NCI-H187 treated with DMSO at 0.1 percent for 48 hours (cell line): ENCODE measurements around the gene CALML6.
"Not testable (repeated sequence)": the region's sequence is repeated elsewhere in the genome, so short reads cannot be mapped to it uniquely, and the experiment has no call there.

Experiments used
- DNase-seq: peaks from one replicate; lab custom pipeline; 2025; lab: John Stamatoyannopoulos, UW

Gene CALML6, protein sequence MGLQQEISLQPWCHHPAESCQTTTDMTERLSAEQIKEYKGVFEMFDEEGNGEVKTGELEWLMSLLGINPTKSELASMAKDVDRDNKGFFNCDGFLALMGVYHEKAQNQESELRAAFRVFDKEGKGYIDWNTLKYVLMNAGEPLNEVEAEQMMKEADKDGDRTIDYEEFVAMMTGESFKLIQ

DNA sequence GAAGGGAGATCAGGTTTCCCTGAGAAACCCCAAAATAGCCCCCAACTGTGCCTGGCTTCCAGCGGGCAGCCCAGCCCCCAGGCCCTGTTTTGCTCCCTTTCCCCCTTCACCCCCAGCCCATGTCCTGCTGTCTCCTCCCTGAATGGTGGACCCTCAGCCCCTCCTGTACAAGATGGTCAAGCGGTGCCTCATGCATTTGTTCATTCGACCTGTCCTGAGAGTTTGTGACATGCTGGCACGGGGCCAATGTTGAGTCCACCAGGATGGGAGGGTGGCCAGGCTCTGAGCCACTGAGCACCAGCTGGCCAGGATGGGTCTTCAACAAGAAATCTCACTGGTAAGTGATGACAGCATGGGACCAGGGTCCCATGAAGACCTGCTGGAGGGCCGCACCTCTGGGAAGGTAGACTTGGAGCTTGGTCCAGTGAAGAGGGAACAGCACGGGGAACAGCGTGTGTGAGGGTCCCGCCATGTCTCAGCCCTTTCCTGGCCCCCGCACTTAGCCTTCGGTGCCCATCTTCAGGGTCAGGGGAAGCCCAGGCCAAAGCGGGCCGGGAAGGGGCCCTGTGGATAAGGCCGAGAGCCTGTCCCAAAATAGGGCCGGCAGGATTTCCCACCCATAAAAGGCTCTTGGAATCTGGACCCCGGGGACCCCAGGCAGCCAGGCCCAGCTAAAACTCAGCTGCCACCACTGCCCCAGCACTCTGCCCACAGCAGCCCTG lies at the start of gene CALML6:
Gene CALML6 (plus strand): TSS at position 290 of the 722 bp plus-strand sequence. CDS start 21 bp downstream, at position 311.
- no peak for DNase-seq

DNA sequence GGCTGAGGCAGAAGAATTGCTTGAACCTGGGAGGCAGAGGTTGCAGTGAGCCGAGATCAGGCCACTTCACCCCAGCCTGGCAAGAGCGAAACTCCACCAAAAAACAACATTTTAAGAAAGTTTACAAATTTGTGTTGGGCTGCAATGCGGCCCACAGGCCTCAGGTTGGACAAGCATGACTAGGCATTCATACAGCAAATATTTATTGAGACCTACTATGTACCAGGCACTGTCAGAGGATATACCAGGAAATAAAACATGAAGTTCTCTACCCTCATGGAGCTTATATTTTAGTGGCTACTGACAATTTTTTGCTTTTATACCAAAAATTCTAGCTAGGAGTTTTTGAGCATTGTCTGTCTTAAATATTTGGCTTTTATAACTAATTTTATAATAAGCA lies 47.9 kb upstream of the CALML6 start:
- no peak for DNase-seq

DNA sequence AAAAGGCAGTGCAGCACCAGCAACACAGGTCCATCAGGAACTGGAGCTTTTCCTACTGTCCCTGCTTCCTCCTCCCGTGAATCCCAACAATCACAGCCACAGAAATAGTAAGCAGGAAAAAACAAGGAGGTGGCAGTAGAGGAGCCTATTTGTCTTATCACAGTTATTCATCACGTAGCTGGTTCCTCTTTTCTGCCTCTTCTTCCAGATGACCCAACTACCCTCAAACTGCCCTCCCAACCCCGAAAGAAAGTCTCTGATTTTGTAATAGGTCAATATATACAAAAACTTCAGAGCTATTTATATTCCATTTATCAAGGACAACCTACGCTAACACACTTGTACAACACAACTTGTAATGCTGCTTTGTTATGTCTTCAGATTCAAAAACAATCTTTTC lies 45.6 kb upstream of the CALML6 start:
- no peak for DNase-seq

DNA sequence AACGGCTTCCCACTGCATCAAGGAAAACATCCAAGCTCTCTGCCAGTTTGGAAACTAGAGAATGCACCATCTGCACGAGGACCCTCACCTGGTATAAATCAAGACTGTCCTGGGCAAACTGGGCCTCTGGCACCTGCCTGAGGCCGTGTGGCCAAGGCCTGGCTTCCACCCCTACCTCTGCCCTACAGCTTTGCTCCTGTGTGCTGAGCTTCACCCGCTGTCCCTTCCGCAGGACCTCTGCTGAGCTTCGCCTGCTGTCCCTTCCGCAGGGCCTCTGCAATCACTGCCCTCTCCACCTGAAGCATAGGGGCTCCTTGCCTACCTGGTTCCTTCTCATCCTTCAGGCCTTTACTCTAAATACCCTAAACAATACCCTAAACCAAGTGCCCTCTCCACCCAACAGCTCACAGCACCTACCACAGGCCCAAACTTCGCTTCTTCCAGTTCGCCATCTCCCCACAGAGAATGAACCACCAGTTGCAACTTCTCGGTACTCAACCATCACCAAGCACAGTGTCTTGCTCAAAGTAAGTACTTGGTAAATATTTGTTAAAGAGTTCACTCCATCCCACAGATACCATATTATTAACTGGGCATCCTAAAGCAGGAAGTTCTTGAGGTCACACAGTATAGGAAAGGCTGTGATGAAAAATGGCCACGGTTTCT lies 42.6 kb upstream of the CALML6 start:
- no peak for DNase-seq

DNA sequence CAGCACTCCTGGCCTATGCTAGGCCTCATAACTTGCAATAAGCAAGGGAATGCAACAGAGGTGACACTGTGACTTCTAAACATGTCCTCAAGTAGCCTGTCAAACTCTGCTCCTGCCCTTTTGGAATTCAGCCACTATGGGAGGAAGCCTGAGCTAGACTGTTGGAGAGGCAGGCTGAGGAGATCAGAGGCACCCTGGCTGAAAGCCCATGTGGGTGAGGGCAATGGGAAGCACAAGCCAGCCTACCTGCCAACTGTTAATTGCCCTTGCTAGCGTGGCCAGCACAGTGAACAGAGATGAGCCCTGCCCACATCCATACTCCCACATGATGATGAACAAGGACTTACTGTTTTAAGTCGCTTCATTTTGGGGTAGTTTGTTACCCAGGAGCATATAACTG lies 41.9 kb upstream of the CALML6 start:
- no peak for DNase-seq

DNA sequence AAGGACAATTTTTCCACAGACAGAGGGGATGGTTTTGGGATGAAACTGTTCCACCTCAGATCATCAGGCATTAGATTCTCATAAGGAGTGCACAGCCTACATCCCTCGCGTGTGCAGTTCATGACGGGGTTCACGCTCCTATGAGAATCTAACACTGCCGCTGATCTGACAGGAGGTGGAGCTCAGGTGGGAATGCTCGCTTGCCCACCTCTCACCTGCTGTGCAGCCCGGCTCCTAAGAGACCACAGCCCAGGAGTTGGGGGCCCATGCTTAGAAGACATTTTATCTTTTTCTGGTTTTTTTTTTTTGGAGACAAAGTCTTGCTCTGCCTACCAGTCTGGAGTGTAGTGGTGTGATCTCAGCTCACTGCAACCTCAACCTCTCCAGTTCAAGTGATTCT lies 40.2 kb upstream of the CALML6 start:
- no peak for DNase-seq

DNA sequence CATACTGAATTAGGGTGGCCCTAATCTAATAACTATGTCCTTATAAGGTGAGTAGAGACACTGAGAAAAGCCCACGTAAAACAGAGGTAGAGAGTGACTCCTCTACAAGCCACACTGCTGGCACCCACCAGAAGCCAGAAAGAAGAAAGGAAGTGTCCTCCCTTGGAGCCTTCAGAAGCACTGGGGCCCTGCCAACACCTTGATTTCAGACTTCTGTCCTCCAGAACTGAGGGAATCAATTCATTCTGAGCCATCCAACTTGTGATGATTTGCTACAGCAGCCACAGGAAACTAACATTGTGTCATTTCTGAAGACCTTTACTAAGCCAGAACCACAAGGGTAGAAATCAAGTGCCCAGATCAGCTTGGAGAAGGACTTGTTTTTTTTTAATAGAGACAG lies 39.1 kb upstream of the CALML6 start:
- DNase-seq, result no peak

DNA sequence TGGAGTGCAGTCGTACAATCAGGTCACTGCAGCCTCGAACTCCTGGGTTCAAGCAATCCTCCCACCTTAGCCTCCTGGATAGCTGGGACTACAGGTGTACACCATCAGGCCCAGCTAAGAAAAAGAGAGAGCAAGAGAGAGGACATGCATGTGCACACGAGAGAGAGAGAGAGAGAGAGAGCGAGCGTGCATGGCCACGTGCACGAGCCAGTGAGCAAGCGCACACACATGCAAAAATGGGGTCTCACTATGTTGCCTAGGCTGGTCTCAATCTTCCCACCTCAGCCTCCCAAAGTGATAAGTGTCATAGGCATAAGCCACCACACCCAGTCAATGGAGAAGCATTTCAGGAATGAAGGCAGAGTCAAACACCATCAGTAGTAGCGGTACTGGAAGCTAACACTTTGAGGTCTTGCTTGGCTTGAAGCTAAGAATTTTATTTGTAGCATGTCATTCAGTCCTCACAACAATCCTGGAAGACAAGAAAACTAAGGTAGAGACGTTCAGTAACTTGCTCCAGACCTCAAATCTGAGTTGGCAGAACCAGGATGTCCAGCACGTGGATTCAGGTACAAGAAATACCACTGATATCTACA lies 38.6 kb upstream of the CALML6 start:
- DNase-seq, result no peak

DNA sequence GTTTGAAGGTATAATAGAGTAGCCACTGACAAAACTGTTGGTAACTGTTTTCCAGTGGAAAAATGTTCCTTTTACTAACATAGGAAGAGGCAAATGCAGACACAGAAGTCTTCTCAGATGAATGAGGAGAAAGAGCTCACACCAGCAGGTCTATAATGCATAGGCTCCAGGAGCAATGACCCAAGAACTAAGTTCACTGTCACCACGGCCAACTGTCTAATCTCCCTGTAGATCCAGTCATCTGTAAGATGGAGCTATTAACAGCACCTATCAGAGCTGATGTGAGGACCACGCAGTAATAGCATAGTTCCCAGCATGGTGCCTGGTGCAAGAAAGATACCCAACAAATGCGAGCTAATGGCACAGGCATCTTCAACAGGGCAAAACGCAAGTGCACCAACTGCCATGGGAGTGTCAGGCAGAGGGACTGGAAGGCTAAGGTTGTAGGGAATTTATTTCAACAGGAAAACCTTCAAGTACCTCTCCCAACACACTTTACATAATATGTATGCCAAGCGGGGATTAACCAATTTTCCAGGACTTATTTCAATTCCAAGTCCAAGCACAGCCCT lies 37.1 kb upstream of the CALML6 start:
- DNase-seq, result no peak

DNA sequence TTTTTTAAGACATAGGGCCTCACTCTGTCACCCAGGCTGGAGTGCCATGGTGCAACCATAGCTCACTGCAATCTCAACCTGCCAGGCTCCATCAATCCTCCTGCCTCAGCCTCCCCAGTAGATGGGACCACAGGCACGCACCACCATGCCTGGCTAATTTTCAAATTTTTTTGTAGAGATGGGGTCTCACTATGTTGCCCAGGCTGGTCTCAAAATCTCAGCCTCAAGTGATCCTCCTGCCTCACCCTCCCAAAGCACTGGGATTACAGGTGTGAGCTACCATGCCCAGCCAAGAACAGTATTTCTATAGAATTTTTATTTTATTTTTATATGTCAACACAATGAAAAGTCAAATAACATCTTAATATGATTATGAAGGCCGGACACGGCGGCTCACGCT lies 35.1 kb upstream of the CALML6 start:
- no peak for DNase-seq

DNA sequence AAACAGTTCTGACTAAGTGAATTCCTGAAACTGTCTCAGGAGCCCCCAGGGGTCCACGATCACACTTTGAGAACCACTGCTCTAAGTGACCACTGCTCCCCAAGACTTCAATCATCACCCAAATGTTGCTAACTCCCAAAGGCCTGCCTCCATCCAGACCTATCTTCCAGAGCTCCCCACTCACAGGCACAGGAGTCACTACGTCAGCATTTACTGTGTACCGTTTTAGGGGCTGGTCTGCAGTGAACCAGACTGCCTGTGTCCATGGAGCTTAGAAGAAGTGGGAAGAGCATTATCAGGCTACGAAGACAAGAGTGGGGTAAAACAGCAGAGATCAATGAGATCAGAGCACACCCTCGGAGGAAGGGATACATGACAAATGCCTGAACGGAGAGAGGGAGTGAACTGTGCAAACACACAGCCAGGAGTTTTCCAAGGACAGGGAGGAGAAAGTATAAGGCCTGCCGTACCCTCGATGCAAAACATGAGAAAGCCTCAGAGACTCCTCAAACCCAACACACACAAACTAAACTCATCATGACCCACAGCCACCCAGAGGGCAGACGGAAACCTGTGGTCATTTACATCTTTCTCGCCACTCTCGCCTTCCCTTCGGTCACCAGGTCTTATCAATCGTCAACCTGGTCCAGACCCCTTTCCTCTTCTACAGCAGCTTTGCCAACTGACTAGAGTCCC lies 34.3 kb upstream of the CALML6 start:
- no peak for DNase-seq

DNA sequence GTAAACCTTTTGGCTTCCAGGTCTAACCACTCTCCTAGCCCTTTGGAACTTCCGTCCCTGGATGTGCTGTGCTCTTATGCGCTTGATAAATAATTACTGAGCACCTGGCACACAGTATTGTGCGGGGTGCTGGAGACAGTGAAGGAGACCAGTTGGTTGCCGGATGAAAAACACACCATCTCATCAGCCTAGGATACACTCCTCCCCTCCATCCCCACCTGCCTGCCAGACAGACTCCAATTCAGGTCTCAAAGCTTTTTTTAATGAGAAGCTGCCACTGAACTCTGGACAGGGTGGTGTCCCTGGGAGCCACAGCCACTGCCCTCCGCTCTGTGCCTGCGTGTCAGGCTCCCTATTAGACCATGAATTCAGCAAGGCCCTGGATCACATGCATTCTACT lies 33.3 kb upstream of the CALML6 start:
- DNase-seq, result no peak

DNA sequence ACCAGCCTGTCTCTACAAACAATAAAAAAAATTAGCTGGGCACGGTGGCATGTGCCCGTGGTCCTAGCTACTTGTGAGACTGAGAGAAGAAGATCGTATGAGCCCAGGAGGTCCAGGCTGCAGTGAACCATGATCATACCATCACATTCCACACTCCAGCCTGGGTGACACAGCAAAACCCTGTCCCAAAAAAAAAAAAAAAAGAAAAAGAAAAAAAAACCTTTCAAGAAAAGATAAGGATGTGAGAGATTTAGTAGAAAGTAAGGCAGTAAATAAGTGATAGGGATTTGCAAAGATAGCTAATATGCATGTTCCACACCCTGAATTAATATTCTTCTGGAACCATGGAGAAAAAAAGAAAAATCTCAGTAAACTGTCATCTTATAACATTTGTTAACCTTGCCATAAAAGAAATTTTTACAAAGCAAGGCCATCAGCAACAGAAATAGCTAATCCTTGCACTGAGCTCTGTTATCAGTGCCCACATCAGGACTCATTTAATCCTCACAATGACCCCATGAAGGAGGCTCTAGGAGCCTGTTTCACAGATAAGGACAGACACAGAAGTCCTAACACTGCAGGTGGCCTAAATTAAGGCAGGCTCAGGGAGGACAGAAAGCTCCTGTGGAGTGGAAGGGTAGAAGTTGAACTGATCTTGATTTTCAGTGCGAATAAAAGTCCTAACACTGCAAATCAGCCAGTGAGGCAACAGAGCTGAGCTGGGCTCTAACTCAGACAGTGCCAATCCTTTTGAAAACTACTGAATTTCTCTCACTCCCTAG lies 31.8 kb upstream of the CALML6 start:
- DNase-seq, result no peak

DNA sequence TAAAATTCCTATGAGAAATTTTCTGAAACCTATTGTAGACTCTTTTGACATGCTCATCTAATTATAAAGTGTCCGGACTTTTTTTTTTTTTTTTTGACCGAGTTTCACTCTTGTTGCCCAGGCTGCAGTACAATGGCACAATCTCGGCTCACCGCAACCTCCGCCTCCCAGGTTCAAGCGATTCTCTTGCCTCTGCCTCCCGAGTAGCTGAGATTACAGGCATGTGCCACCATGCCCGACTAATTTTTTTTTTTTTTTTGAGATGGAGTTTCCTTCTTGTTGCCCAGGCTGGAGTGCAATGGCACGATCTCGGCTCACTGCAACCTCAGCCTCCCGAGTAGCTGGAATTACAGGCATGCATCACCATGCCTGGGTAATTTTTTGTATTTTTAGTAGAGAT lies 31.2 kb upstream of the CALML6 start:
- not testable (repeated sequence) for DNase-seq

DNA sequence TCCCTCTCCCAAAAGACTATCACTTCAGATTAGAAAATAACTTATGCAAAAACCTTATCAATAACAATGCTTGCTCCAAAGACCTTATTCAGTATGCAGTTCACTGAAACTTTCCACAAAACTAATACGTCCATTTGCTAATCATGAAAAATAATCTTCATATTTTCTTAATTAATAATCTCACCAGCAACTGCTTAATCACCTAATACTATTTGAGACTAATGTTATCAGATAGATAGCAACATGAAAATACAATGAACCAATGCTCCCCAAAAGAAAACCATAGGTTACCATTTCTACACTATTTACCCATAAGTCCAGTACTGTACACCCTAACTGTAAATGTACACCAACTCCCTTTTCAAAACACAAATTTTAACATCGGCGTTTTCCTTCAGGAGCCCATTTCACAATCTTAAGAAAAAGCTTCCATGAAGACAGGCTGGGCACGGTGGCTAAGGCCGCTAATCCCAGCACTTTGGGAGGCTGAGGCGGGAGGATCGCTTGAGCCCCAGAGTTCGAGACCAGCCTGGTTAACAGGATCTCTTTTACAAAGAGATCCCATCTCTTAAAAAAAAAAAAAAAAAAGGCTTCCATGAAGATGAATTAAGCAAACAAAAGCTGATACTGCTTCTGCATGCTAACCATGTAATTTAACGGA lies 25.8 kb upstream of the CALML6 start:
- no peak for DNase-seq

DNA sequence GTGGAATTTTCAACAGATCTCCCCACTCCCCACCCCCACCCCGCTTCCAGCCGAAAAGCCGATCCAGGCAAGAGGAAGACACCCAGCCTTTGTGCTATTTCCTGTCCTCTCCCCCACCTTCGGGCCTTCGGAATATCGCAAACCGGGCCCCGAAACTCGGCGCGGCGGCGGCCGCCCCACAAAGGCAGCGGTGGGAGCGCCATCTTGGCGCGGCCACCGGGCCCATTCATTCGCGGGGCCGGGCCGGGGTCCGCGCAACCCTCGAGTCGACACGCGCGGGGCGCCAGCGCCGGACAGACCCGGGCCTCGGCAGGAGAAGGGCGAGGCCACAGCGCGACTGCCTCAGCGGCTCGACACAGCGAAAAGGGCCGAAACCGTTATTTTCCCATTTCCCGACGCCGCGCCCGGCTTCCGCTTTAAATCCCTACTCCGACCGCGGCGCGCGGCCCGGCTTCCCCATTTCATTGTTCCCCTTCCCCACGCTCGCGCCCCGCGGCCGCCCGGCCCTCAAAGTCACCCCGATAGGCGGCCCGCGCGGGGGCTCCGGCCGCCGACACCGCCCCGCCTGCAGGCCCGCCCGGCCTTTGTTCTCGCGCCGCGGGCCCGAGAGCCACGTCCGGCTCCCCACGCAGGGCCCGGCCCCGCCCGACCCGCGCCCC lies 25.1 kb upstream of the CALML6 start:
- DNase-seq, result no peak

DNA sequence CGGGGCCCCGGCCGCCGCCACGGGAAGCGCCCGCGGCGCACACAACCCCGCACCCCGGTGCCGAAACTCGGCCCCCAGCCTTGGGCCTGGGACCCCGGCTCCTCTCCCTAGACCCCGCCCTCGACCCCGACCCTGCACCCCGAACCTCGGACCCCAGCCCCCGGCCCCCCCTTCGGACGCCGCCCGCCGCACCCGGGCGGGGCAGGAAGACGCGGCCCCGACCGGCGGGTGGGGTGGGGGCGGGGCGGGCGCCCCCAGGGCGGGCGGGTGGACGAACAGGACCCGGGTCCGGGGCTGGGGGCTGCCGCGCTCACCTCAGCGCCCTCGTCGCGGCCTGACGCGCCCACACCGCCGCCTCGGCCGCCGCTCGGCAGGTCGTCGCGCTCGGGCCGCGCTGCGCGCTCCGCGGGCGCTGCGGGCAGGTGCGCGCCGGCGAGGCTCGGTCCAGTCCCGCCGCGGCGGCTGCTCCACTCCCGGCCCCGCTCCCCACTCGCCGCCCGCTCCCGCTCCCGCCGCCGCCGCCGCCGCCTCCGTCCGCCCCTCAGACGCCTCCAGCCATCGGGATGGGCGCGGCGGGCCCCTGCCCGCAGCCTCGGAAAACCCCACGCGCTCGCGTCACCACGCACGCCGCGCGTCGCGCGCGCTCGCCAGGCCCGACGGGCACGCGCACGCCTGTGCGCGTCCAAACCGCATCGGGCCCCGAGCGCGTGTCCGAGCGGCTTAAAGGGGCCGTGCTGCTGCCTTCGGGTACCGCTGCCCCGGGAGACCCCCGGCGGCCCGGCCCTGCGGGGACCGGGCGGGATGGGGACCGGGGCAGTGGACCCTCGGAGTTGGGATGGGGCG lies 24.3 kb upstream of the CALML6 start, which contains the start of gene GNB1:
Gene GNB1 (minus strand): TSS at position 582 of the 843 bp plus-strand sequence. CDS start 65,634 bp downstream, outside the sequence.
- peak; percentile 30 for DNase-seq

DNA sequence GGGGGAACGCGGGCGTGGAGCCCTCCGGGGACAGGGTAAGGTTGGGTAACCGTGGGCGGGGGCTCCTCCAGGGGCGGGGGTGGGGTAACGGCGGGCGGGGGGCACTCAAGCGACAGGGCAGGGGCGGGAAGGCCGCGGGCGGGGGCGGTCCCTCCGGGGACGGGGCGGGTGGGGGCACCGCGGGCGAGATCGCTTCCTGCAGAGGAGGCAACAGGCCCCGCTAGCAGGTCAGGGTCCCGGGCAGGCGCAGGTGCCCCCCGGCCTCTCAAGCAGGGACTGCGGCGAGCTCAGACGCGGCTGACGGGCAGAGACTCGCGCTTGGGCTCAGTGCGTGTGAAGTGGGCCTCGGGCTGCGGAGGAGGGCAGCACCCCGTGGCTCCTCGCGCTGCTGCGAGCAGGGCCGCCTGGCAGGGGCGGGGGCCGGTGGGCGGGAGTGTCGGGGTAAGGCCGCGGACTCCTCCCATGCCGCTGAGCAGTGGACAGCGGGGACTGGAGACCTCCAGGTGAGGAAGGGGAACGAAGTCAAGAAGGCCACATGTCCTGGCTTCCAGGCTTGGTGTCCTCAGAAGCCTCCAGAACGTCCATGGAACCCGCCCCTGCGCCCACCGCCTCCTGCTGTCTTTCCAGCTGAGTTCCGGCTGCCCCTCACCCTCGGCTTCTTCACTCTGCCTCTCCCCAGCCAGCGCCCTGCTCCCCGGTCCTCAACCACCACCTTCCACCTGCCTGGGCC lies 23.5 kb upstream of the CALML6 start:
- no peak for DNase-seq
